Stimulated activated CD4-positive, alpha-beta T cell treated with anti-CD3 and anti-CD28 coated beads, Interleukin-4, amount 100 ng/mL, for 48 hours (primary cell): ENCODE measurements around the gene IZUMO1.

Experiments used
- DNase-seq, 2 donors: peaks; one replicate each; pipeline ENCODE4 v3.0.0-alpha.2; 2020; ENCODE audit warnings: low read depth in 2 of 2

The IZUMO1 gene

GRCh38 chr19:48757089-48757675 lies 10.5 kb upstream of the IZUMO1 start:
- DNase-seq = no peak

GRCh38 chr19:48756686-48757085 lies 10.0 kb upstream of the IZUMO1 start:
- no peak for DNase-seq

- DNase-seq = no peak
Observed at GRCh38 chr19:48756212-48756611, 9.5 kb upstream of the IZUMO1 start.

- DNase-seq = no peak
Observed at GRCh38 chr19:48755787-48756186, 9.1 kb upstream of the IZUMO1 start.

- DNase-seq = no peak
Observed at GRCh38 chr19:48755084-48755641, 8.5 kb upstream of the IZUMO1 start, which contains the start of gene FGF21. TSS of gene FGF21 (plus strand) at chr19:48755524. CDS start at chr19:48756237, 713 bp downstream.

GRCh38 chr19:48752496-48753365 lies 6.0 kb upstream of the IZUMO1 start, which contains the start of gene FUT1:
TSS of gene FUT1 (minus strand) at chr19:48752641. CDS start at chr19:48751281, 1,360 bp downstream.
- peak in 1 of 2 donors; percentile 13 for DNase-seq

- DNase-seq = no peak
Observed at GRCh38 chr19:48751845-48752495, 5.3 kb upstream of the IZUMO1 start.

- DNase-seq = no peak
Observed at GRCh38 chr19:48750771-48751504, 4.2 kb upstream of the IZUMO1 start.

- DNase-seq = no peak
Observed at GRCh38 chr19:48750351-48750750, 3.6 kb upstream of the IZUMO1 start.

- no peak for DNase-seq
Observed at GRCh38 chr19:48749571-48750198, 3.0 kb upstream of the IZUMO1 start.

GRCh38 chr19:48746110-48746509 lies 599 bp downstream of the IZUMO1 start:
- DNase-seq = no peak

GRCh38 chr19:48745208-48745995 lies 1.3 kb downstream of the IZUMO1 start:
- peak; percentile 43 to 50 for DNase-seq

GRCh38 chr19:48742096-48742495 lies 4.6 kb downstream of the IZUMO1 start:
- no peak for DNase-seq

- peak in 1 of 2 donors; percentile 60 for DNase-seq
Observed at GRCh38 chr19:48741129-48741999, 5.3 kb downstream of the IZUMO1 start.

- DNase-seq = no peak
Observed at GRCh38 chr19:48740164-48740972, 6.3 kb downstream of the IZUMO1 start, which contains the start of gene RASIP1. TSS of gene RASIP1 (minus strand) at chr19:48740610. CDS start at chr19:48740282, 328 bp downstream.

GRCh38 chr19:48739404-48740163 lies 7.1 kb downstream of the IZUMO1 start:
- DNase-seq = no peak
